Endothelial cell of umbilical vein (primary cell): ENCODE data around the gene GNB5. TPM values are rescaled to one million over a fixed set of nuclear protein-coding genes. Genes with fewer than 3 reads are reported as not detected.
A peak's percentile ranks its signal among the peaks of the same experiment; 100 is the strongest.

ENCODE experiments used
- BruUV-seq: library from RNA; stranded (reverse); fragments of 400-500 nt; replicated peaks from 2 replicates; lab custom pipeline; 2021; lab: Mats Ljungman, UMichigan
- CTCF ChIA-PET: fragments of 300-600, 350-600 bp; sonication (Branson Sonifier 250); formaldehyde crosslinking; loops from one replicate; lab custom pipeline; 2021; ENCODE audit warnings: antibody characterized with exemption, inconsistent platforms; lab: Charles Lee
- POLR2A ChIA-PET: fragments of 300-600, 350-600 bp; sonication (Branson Sonifier 250); formaldehyde crosslinking; loops from one replicate; lab custom pipeline; 2021; ENCODE audit warnings: antibody characterized with exemption, inconsistent platforms; lab: Charles Lee
- DNase-seq: peaks from one replicate; pipeline ENCODE4 v3.0.0-alpha.2; 2011; ENCODE audit warnings: low read depth, low spot score
- FAIRE-seq: peaks from 2 replicates; lab custom pipeline; 2011; peaks lifted over from hg19 to GRCh38; lab: Jason Lieb, UNC
- H2AFZ ChIP-seq: 2 replicates; pipeline ENCODE4 v1.6.0; 2012; ENCODE audit warnings: low read depth, low read length, control low read depth, inconsistent platforms
- H3K27ac ChIP-seq: 2 replicates; pipeline ENCODE4 v1.5.1; 2011; ENCODE audit warnings: low read depth, mild to moderate bottlenecking, control low read depth, low read length, moderate library complexity; ENCODE audit not compliant: insufficient read depth
- H3K27me3 ChIP-seq, 2 experiments: 2 replicates each; pipeline versions ENCODE4 v1.6.0 to v1.6.1; 2011; ENCODE audit warnings: low read length in 2 of 2, mixed read lengths in 1 of 2; ENCODE audit not compliant: control insufficient read depth in 2 of 2, insufficient read depth in 2 of 2
- H3K36me3 ChIP-seq, 2 experiments: 2 replicates in 1 of 2; 3 replicates in 1 of 2; pipeline ENCODE4 v1.5.1; 2011; ENCODE audit warnings: low read length in 2 of 2, mild to moderate bottlenecking in 1 of 2, moderate library complexity in 1 of 2; ENCODE audit not compliant: control insufficient read depth in 2 of 2, insufficient read depth in 2 of 2; ENCODE audit errors: extremely low read depth in 1 of 2
- H3K4me1 ChIP-seq: 3 replicates; pipeline ENCODE4 v1.5.1; 2011; ENCODE audit warnings: mild to moderate bottlenecking, low read length; ENCODE audit not compliant: control insufficient read depth, insufficient read depth; ENCODE audit errors: extremely low read depth
- H3K4me2 ChIP-seq: 2 replicates; pipeline ENCODE4 v1.6.1; 2011; ENCODE audit warnings: low read length, control low read depth, mixed read lengths; ENCODE audit not compliant: insufficient read depth
- H3K4me3 ChIP-seq, 3 experiments: fragments of 200-600 bp in 1 of 3; sonication (generic), shearing (Covaris generic) in 1 of 3; replicated peaks in 1 of 3; 2 replicates each; pipeline ENCODE4 v1.5.1; 2011 to 2016; ENCODE audit warnings: control low read depth in 3 of 3, low read length in 3 of 3, mild to moderate bottlenecking in 2 of 3, inconsistent platforms in 1 of 3, low read depth in 1 of 3, moderate library complexity in 1 of 3; ENCODE audit not compliant: insufficient read depth in 1 of 3
- H3K79me2 ChIP-seq: 2 replicates; pipeline ENCODE4 v1.6.0; 2012; ENCODE audit warnings: low read length, inconsistent platforms; ENCODE audit not compliant: control insufficient read depth, insufficient read depth
- H3K9ac ChIP-seq: replicated peaks from 2 replicates; pipeline ENCODE3; 2011; ENCODE audit warnings: low read length, control low read depth; ENCODE audit not compliant: insufficient read depth; ENCODE audit errors: extremely low read depth
- H3K9me1 ChIP-seq: replicated peaks from 3 replicates; pipeline ENCODE4 v1.6.0; 2011; ENCODE audit warnings: mild to moderate bottlenecking, low read length; ENCODE audit not compliant: control insufficient read depth, insufficient read depth; ENCODE audit errors: extremely low read depth
- H3K9me3 ChIP-seq: replicated peaks from 2 replicates; pipeline ENCODE4 v1.5.1; 2012; ENCODE audit warnings: low read length, inconsistent platforms; ENCODE audit not compliant: control insufficient read depth, insufficient read depth
- H4K20me1 ChIP-seq: replicated peaks from 2 replicates; pipeline ENCODE3; 2011; ENCODE audit warnings: mild to moderate bottlenecking, low read length; ENCODE audit not compliant: control insufficient read depth, insufficient read depth; ENCODE audit errors: extremely low read depth
- EZH2 ChIP-seq: IDR thresholded peaks from 2 replicates; pipeline ENCODE4 v1.6.1; 2012; ENCODE audit warnings: borderline replicate concordance, low read depth, mild to moderate bottlenecking, moderate library complexity, low read length, inconsistent platforms; ENCODE audit not compliant: severe bottlenecking
- FOS ChIP-seq: IDR thresholded peaks from 2 replicates; pipeline ENCODE4 v1.6.1; 2011; ENCODE audit warnings: mild to moderate bottlenecking, low read length, moderate library complexity, borderline replicate concordance; ENCODE audit not compliant: insufficient read depth
- GATA2 ChIP-seq: IDR thresholded peaks from 2 replicates; pipeline ENCODE4 v1.7.0; 2011; ENCODE audit warnings: low read depth, mild to moderate bottlenecking, moderate library complexity, mixed read lengths, low read length; ENCODE audit not compliant: insufficient read length, insufficient read depth
- JUN ChIP-seq: IDR thresholded peaks from 2 replicates; pipeline ENCODE4 v1.6.1; 2011; ENCODE audit warnings: borderline replicate concordance, low read depth; ENCODE audit not compliant: insufficient read length, insufficient read depth
- MYC ChIP-seq: IDR thresholded peaks from one replicate; pipeline ENCODE4 v1.6.1; 2011; ENCODE audit warnings: mild to moderate bottlenecking, low read depth, low read length
- POLR2A ChIP-seq: IDR thresholded peaks from 2 replicates; pipeline ENCODE4 v1.6.1; 2012; ENCODE audit warnings: low read depth, mild to moderate bottlenecking, control low read depth, low read length
- POLR2AphosphoS5 ChIP-seq: IDR thresholded peaks from 2 replicates; pipeline ENCODE4 v1.6.1; 2012; ENCODE audit warnings: low read depth, mild to moderate bottlenecking, control low read depth, low read length, moderate library complexity; ENCODE audit not compliant: insufficient read depth
- dilution Hi-C: fragments of 300-500 bp; cut with MboI; formaldehyde crosslinking; loops from one replicate; pipeline ENCODE4 v1.15.0; 2019; ENCODE audit warnings: low sequenced_read_pairs; ENCODE audit not compliant: extremely low pct_ligation_motif_present
- intact Hi-C: fragments of 100-400 bp; cut with micrococcal nuclease; formaldehyde crosslinking; loops from one replicate; pipeline ENCODE4 v1.10.0; 2022
- polyA plus RNA-seq, 4 experiments: library from polyadenylated mRNA; depleted of rRNA in 3 of 4; stranded (reverse) in 3 of 4; unstranded in 1 of 4; fragments of >200 nt; gene quantifications; 2 replicates each; pipeline versions ENCODE4 v1.2.1 to v1.2.3, GENCODE V29; 2011 to 2012; ENCODE audit warnings: missing spikeins in 1 of 4
- total RNA-seq: library from RNA; stranded (reverse); gene quantifications from 2 replicates; pipeline ENCODE4 v1.2.3, GENCODE V29; 2021
- TF ChIP-seq, protein P1 (sequence below), 2 donors: IDR thresholded peaks; 1 replicate in 1 of 2; 2 replicates in 1 of 2; pipeline ENCODE4 v1.5.1; 2011; ENCODE audit warnings: low read length in 2 of 2, mild to moderate bottlenecking in 2 of 2, moderate library complexity in 2 of 2, control low read depth in 1 of 2, inconsistent platforms in 1 of 2, low read depth in 1 of 2; ENCODE audit not compliant: insufficient read depth in 1 of 2; ENCODE audit errors: extremely low read depth in 1 of 2
- TF ChIP-seq, protein P2 (sequence below): IDR thresholded peaks from 2 replicates; pipeline ENCODE4 v1.6.1; 2011; ENCODE audit not compliant: insufficient read depth, insufficient read length

GNB5 gene
- total and polyA plus RNA-seq, 2 donors (not counting 3 experiments of a cell fraction or from before 2014, with no cell fraction given) = 15.6 to 16.8 TPM

- Histone ChIP-seq H3K9me3 (no peaks in the 10 kb centered on the region), H3K79me2 (no peaks in the 10 kb centered on the region)
Observed at GRCh38 chr15:52207191-52207590, 16.0 kb upstream of the GNB5 start.

More at GRCh38 chr15:52207191-52207590, 16.0 kb upstream of the GNB5 start:
- H3K4me2 ChIP-seq = no peak overlapping the region
- H3K9me1 ChIP-seq = no peaks in the 10 kb centered on the region
- FAIRE-seq (no peak), DNase-seq (no peak)
- no peak for TF ChIP-seq POLR2A
- TF ChIP-seq, protein P1, sequence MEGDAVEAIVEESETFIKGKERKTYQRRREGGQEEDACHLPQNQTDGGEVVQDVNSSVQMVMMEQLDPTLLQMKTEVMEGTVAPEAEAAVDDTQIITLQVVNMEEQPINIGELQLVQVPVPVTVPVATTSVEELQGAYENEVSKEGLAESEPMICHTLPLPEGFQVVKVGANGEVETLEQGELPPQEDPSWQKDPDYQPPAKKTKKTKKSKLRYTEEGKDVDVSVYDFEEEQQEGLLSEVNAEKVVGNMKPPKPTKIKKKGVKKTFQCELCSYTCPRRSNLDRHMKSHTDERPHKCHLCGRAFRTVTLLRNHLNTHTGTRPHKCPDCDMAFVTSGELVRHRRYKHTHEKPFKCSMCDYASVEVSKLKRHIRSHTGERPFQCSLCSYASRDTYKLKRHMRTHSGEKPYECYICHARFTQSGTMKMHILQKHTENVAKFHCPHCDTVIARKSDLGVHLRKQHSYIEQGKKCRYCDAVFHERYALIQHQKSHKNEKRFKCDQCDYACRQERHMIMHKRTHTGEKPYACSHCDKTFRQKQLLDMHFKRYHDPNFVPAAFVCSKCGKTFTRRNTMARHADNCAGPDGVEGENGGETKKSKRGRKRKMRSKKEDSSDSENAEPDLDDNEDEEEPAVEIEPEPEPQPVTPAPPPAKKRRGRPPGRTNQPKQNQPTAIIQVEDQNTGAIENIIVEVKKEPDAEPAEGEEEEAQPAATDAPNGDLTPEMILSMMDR (IDR thresholded peaks at IDR 0.05; ENCODE audit: extremely low read depth in 1 of 2, insufficient read depth in 1 of 2, low read depth in 1 of 2, low read length in 2 of 2) = no peak
- TF ChIP-seq POLR2AphosphoS5 = no peak
- TF ChIP-seq FOS = no peak
- no peak for TF ChIP-seq GATA2
- no peak for TF ChIP-seq MYC
- TF ChIP-seq EZH2 = no peak
- TF ChIP-seq, protein P2, sequence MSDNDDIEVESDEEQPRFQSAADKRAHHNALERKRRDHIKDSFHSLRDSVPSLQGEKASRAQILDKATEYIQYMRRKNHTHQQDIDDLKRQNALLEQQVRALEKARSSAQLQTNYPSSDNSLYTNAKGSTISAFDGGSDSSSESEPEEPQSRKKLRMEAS = no peak
- no peak for TF ChIP-seq JUN
- no peaks in the 10 kb centered on the region for H4K20me1 ChIP-seq
- H3K4me1 ChIP-seq = peaks cover 17% of the 10 kb centered on the region
- H3K9ac ChIP-seq = no peak overlapping the region
- POLR2A ChIA-PET = no interaction called here
- BruUV-seq = TSS peak; percentile 55
- no peaks in the 10 kb centered on the region for H3K27me3 ChIP-seq
- intact Hi-C loops (no loop called here), dilution Hi-C loops (no loop called here)
- CTCF ChIA-PET = interaction anchor here (1.0 to 4.2 kb wide), 5 partner anchors 24 to 318 kb away, joined by 3 to 39 read pairs (median 6); no protein-coding TSS in a partner anchor
- peaks cover 0 to 10% of the 10 kb centered on the region in 2 experiments for H3K36me3 ChIP-seq
- peak overlapping the region; percentile 33 for H2AFZ ChIP-seq
- H3K27ac ChIP-seq = no peak overlapping the region
- H3K4me3 ChIP-seq = no peak overlapping the region
